Right forelimb (tissue), 1 donor: ENCODE results near the gene VANGL2.

Experiments
- DNase-seq: peaks from one replicate; pipeline ENCODE4 v3.0.0-alpha.2; 2018

The VANGL2 gene

GRCh38 chr1:160406131-160406968 lies 6.0 kb downstream of the VANGL2 start:
- no peak for DNase-seq

GRCh38 chr1:160407839-160408801 lies 7.8 kb downstream of the VANGL2 start:
- DNase-seq, result no peak

GRCh38 chr1:160408864-160409263 lies 8.5 kb downstream of the VANGL2 start:
- no peak for DNase-seq

GRCh38 chr1:160409486-160409885 lies 9.1 kb downstream of the VANGL2 start:
- DNase-seq, result no peak

- peak; percentile 85 for DNase-seq
Observed at GRCh38 chr1:160410406-160411005, 10.1 kb downstream of the VANGL2 start.

- DNase-seq, result no peak
Observed at GRCh38 chr1:160411271-160412027, 11.1 kb downstream of the VANGL2 start.

- DNase-seq, result no peak
Observed at GRCh38 chr1:160412028-160412362, 11.6 kb downstream of the VANGL2 start.

- no peak for DNase-seq
Observed at GRCh38 chr1:160413716-160414115, 13.4 kb downstream of the VANGL2 start.

- no peak for DNase-seq
Observed at GRCh38 chr1:160414881-160415280, 14.5 kb downstream of the VANGL2 start.

GRCh38 chr1:160415696-160416290 lies 15.4 kb downstream of the VANGL2 start:
- no peak for DNase-seq

- DNase-seq, result no peak
Observed at GRCh38 chr1:160416369-160416768, 16.0 kb downstream of the VANGL2 start.

GRCh38 chr1:160418483-160418882 lies 18.1 kb downstream of the VANGL2 start:
- DNase-seq, result no peak

- no peak for DNase-seq
Observed at GRCh38 chr1:160419150-160419837, 18.9 kb downstream of the VANGL2 start.

GRCh38 chr1:160419838-160420169 lies 19.4 kb downstream of the VANGL2 start:
- DNase-seq, result no peak

- DNase-seq, result no peak
Observed at GRCh38 chr1:160420881-160421842, 20.8 kb downstream of the VANGL2 start.

- DNase-seq, result no peak
Observed at GRCh38 chr1:160421881-160422280, 21.5 kb downstream of the VANGL2 start.

GRCh38 chr1:160423966-160424365 lies 23.6 kb downstream of the VANGL2 start:
- DNase-seq, result no peak

GRCh38 chr1:160425847-160426246 lies 25.5 kb downstream of the VANGL2 start:
- no peak for DNase-seq

- no peak for DNase-seq
Observed at GRCh38 chr1:160427625-160428024, 27.3 kb downstream of the VANGL2 start.

GRCh38 chr1:160428053-160428452 lies 27.7 kb downstream of the VANGL2 start:
- DNase-seq, result no peak

- no peak for DNase-seq
Observed at GRCh38 chr1:160428655-160429054, 28.3 kb downstream of the VANGL2 start.
